ENCODE data around the gene SLC39A9. TPM values are rescaled to one million over a fixed set of nuclear protein-coding genes. Genes with fewer than 3 reads are reported as not detected.

The SLC39A9 gene, protein sequence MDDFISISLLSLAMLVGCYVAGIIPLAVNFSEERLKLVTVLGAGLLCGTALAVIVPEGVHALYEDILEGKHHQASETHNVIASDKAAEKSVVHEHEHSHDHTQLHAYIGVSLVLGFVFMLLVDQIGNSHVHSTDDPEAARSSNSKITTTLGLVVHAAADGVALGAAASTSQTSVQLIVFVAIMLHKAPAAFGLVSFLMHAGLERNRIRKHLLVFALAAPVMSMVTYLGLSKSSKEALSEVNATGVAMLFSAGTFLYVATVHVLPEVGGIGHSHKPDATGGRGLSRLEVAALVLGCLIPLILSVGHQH
- total RNA-seq (2014; rRNA removed; shearing (Covaris generic)), result 53.1 and 55.5 TPM in 2 replicates

GRCh38 chr14:69398053-69398817 is at the start of gene SLC39A9, which contains the start of gene ERH:
SLC39A9 (plus strand) TSS chr14:69398692; CDS start chr14:69399370, 678 bp downstream.
ERH (minus strand) TSS chr14:69398299; CDS start chr14:69398233, 66 bp downstream.
- peak; percentile 91 for DNase-seq

DNA sequence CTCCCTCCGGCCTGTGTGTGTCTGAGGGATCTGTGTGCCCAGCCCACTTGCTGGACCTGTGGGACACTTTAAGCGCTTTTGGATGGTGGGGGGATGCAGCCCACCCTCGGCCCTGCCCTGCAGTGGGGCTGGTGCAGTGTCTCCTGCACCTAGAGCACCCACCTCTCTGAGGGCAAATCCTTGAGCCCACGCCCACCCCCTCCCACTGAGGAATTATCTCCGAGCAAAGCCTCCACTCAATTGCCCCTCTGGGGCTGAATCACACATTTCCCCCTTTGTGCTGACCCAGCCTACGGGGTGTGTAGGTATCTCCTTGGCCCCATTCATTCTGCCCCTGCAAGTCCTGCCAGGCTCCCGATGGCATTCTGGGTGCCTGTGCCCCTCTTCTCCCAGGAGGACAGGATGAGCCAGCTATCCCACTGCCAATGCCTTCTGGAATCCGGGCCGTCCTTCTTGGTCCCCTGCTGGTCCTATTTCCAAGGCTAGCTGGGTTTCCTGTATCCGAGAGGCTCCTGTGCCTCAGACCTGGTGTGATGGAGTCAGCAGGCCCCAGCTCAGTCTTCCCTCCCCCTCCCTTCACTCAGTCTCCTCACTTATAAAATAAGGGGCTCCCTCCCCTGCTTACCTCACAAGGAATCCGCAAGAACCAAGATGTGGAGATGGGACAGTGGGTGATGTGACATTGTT is 49.3 kb upstream of the SLC39A9 start:
- peak; percentile 59 for DNase-seq

More at GRCh38 chr14:69398053-69398817, at the start of gene SLC39A9, which contains the start of gene ERH:
- H3K4me3 ChIP-seq (ENCODE audit: insufficient read depth, low read depth, low read length), result peak within 1 kb of the TSS; percentile 87
- H3K36me3 ChIP-seq (replicated peaks; ENCODE audit: control insufficient read depth, insufficient read depth, low read length), result peaks cover 15% of the 10 kb centered on the region
- H3K27me3 ChIP-seq (ENCODE audit: control insufficient read depth, insufficient read depth, low read length), result no peaks in the 10 kb centered on the region

DNA sequence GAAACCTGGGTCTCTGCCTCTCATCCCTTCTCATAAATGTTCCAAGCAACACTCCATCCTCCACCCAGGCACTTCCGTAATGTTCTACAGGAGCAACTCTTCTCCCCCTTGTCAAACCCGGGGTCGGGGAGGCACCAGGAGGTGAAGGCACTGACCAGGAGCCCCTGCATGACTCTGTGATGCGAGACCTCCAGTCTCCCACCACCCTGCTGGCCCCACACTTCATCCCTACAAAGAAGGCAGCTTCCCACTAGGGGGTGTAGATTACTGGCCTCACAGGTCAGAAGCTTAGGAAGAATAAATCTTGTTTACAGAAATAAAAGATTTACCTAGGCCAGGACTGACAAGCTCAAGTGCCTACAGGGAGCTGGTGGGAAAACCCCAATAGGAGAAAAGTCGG is 47.6 kb upstream of the SLC39A9 start:
- H3K4me3 ChIP-seq (ENCODE audit: insufficient read depth, low read depth, low read length), result no peak overlapping the region
- DNase-seq, result peak; percentile 43

More for the DNA sequence above, 49.3 kb upstream of the SLC39A9 start:
- H3K36me3 ChIP-seq (replicated peaks; ENCODE audit: control insufficient read depth, insufficient read depth, low read length), result no peaks in the 10 kb centered on the region; the same call in 1 of the 2 replicates
- H3K27me3 ChIP-seq (ENCODE audit: control insufficient read depth, insufficient read depth, low read length), result no peaks in the 10 kb centered on the region
- H3K4me3 ChIP-seq (ENCODE audit: insufficient read depth, low read depth, low read length), result no peak overlapping the region

DNA sequence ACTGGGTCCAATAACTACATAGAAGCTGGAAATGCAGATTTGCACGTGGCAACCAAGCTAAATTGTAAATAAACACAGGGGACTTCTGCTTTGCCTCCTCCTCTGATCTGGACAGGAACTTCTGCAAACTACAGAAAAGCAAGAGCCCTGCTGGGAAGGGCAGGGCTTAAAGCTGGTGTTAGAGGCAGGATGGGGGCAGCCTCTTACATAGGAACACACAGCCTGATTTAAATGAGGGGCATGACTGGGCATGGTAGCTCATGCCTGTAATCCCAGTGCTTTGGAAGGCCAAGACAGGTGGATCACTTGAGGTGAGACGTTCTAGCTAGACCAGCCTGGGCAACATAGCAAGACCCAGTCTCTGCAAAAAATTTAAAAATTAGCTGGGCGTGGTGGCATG is 47.1 kb upstream of the SLC39A9 start:
- DNase-seq, result peak; percentile 32
- Histone ChIP-seq H3K36me3 (replicated peaks; ENCODE audit: control insufficient read depth, insufficient read depth, low read length) (no peaks in the 10 kb centered on the region; the same call in 1 of the 2 replicates), H3K4me3 (ENCODE audit: insufficient read depth, low read depth, low read length) (no peak overlapping the region), H3K27me3 (ENCODE audit: control insufficient read depth, insufficient read depth, low read length) (no peaks in the 10 kb centered on the region)

More for the DNA sequence above, 47.6 kb upstream of the SLC39A9 start:
- Histone ChIP-seq H3K27me3 (ENCODE audit: control insufficient read depth, insufficient read depth, low read length) (no peaks in the 10 kb centered on the region), H3K36me3 (replicated peaks; ENCODE audit: control insufficient read depth, insufficient read depth, low read length) (no peaks in the 10 kb centered on the region; the same call in 1 of the 2 replicates)

DNA sequence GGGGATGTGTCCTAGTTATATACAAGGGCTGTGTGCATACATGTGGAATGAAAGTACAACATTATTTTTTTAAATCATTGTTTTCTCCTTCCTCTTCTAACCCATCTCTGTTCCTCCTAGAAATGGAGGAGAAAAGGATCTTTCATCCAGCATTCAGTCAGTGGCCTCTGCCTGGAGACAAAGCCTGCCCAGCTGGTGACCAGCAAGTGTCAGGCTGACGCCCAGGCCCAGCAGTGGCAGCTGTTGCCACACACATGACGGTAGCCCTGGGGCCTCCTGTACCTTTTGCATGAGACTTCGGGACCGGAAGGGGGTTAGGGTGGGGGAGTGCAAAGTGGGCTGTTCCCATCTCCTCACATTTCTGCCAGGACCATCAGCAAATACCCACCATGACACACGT is 46.6 kb upstream of the SLC39A9 start:
- Histone ChIP-seq H3K4me3 (ENCODE audit: insufficient read depth, low read depth, low read length) (no peak overlapping the region), H3K27me3 (ENCODE audit: control insufficient read depth, insufficient read depth, low read length) (no peaks in the 10 kb centered on the region), H3K36me3 (replicated peaks; ENCODE audit: control insufficient read depth, insufficient read depth, low read length) (no peaks in the 10 kb centered on the region; the same call in 1 of the 2 replicates)
- peak; percentile 26 for DNase-seq

DNA sequence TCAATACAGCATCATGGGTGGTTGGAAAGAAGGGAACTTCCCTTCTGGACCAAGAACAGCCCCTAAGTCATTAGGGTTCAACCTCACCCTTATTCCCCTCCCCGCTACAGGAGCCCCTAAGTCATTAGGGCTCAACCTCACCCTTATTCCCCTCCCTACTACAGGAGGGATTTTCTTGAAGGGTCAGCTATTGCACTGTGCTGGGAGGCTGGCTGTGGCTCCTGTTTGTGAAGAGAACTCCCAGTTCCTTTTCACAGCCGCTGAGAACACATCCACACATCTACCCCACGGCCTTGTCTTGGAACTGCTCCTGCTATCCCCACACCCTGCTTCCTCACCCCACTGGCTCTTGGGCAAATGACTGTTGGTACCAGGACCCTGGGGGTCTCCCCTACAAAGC is 45.3 kb upstream of the SLC39A9 start:
- H3K27me3 ChIP-seq (ENCODE audit: control insufficient read depth, insufficient read depth, low read length), result no peaks in the 10 kb centered on the region
- DNase-seq, result no peak
- no peaks in the 10 kb centered on the region; the same call in 1 of the 2 replicates for H3K36me3 ChIP-seq (replicated peaks; ENCODE audit: control insufficient read depth, insufficient read depth, low read length)
- no peak overlapping the region for H3K4me3 ChIP-seq (ENCODE audit: insufficient read depth, low read depth, low read length)

GRCh38 chr14:69354383-69355153 is 43.9 kb upstream of the SLC39A9 start:
- Histone ChIP-seq H3K4me3 (ENCODE audit: insufficient read depth, low read depth, low read length) (no peak overlapping the region), H3K27me3 (ENCODE audit: control insufficient read depth, insufficient read depth, low read length) (no peaks in the 10 kb centered on the region), H3K36me3 (replicated peaks; ENCODE audit: control insufficient read depth, insufficient read depth, low read length) (no peaks in the 10 kb centered on the region; the same call in 1 of the 2 replicates)
- DNase-seq, result peak; percentile 52

DNA sequence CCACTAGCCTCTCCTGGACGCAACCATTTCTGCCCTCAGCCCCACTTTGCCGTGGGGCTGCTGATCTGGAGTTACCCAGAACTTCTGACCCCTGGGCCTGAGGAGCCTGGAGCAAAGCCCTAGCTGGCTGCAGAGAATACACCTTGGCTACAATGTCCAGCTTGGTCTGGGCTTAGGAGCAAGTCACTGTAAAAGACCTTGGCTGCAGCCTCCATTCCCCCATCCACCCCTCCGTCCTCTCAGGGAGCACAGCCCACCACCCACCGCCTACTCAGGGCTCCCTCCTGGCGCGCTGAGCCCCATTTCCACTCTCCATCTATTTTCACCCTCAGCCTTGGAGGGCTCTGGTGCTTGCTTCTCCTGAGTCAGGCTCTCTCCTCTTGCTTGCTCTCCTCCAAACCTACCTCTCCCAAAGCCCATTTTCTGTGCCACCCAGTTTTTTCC is 43.3 kb upstream of the SLC39A9 start:
- H3K4me3 ChIP-seq (ENCODE audit: insufficient read depth, low read depth, low read length), result no peak overlapping the region
- H3K36me3 ChIP-seq (replicated peaks; ENCODE audit: control insufficient read depth, insufficient read depth, low read length), result no peaks in the 10 kb centered on the region; the same call in 1 of the 2 replicates
- peak; percentile 32 for DNase-seq
- no peaks in the 10 kb centered on the region for H3K27me3 ChIP-seq (ENCODE audit: control insufficient read depth, insufficient read depth, low read length)

DNA sequence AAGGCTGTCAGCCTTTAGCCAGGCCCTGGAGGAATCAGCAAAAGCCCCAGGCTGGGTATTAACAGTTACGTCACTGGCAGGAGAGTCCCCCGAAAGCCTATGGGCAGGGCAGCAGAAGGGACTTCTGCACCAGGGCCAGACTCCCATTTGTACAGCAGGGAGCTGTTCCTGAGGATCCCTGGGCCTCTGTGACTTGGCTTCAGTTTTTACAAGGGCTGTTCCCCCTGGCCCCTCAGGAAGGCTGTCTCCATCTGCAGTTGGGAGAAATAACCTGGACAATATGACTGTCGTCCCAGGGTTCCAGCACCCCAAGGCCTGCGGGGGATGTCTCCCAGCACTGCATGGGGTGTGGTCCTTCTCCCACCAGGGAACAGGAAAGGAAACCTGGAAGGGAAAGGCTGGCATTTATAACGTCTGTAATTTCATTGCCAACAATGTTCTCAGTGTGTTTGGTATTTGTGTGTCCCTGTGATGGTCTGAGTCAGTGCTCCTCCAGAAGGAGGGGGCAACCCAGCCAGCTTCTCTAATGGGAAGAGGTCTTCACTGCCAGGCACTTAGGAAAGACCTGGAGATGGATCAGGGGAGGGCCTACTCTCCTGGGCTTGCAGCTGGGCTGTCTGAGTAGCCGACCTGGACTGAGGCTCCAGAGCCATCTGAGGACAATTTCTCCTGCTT is 42.7 kb upstream of the SLC39A9 start:
- Histone ChIP-seq H3K27me3 (ENCODE audit: control insufficient read depth, insufficient read depth, low read length) (no peaks in the 10 kb centered on the region), H3K4me3 (ENCODE audit: insufficient read depth, low read depth, low read length) (no peak overlapping the region), H3K36me3 (replicated peaks; ENCODE audit: control insufficient read depth, insufficient read depth, low read length) (no peaks in the 10 kb centered on the region)
- peak; percentile 18 for DNase-seq

GRCh38 chr14:69356903-69357543 is 41.5 kb upstream of the SLC39A9 start:
- DNase-seq, result peak; percentile 19

GRCh38 chr14:69357544-69358200 is 40.8 kb upstream of the SLC39A9 start:
- Histone ChIP-seq H3K4me3 (ENCODE audit: insufficient read depth, low read depth, low read length) (no peak overlapping the region), H3K27me3 (ENCODE audit: control insufficient read depth, insufficient read depth, low read length) (no peaks in the 10 kb centered on the region), H3K36me3 (replicated peaks; ENCODE audit: control insufficient read depth, insufficient read depth, low read length) (no peaks in the 10 kb centered on the region)
- DNase-seq, result no peak

More at GRCh38 chr14:69356903-69357543, 41.5 kb upstream of the SLC39A9 start:
- Histone ChIP-seq H3K4me3 (ENCODE audit: insufficient read depth, low read depth, low read length) (no peak overlapping the region), H3K36me3 (replicated peaks; ENCODE audit: control insufficient read depth, insufficient read depth, low read length) (no peaks in the 10 kb centered on the region), H3K27me3 (ENCODE audit: control insufficient read depth, insufficient read depth, low read length) (no peaks in the 10 kb centered on the region)

DNA sequence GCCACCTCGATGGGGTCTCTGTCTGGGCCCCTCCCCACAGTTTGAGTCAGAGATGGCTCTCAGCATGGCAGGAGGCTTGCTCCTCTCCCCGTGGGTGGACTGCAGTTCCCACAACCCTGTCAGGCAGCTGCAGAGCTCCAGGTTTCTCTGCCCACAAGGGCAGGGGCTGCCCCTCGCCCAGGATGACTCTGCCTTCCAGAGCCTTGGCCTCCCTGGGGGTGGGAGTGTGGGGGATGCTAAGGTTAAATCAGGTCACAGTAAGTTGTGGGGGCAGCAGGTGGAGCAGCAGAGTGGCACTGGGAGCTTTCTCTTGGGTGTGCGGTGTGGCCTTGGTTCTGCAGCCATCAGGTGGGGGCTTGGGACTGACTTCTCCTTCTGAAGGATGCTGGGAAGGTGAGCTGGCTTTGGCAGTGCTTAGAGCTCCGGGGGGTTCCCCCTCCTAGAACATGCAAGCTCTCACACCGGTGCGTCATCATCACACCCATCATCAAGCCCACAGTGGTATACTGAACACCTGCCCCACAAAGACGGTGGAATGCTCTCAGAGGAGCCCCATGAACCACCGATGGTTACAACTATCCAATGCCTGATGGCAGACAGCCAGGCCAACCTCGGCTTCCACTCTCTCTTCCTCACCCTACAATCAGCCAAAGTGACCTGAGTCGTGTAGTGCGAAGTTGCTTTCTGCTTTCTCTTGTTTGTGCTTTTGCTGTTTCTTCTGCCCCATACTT is 40.1 kb upstream of the SLC39A9 start:
- no peaks in the 10 kb centered on the region for H3K36me3 ChIP-seq (replicated peaks; ENCODE audit: control insufficient read depth, insufficient read depth, low read length)
- peak; percentile 26 for DNase-seq
- H3K4me3 ChIP-seq (ENCODE audit: insufficient read depth, low read depth, low read length), result no peak overlapping the region
- H3K27me3 ChIP-seq (ENCODE audit: control insufficient read depth, insufficient read depth, low read length), result no peaks in the 10 kb centered on the region
